Measurements from ENCODE around the gene ARF5. TPM values are rescaled to one million over a fixed set of nuclear protein-coding genes. Genes with fewer than 3 reads are reported as not detected.

The ARF5 gene
- polyA plus RNA-seq, 4 donors = 205 to 249 (median 223) TPM

- no peak for FAIRE-seq
- H3K27me3 ChIP-seq (ENCODE audit: control insufficient read depth in 3 of 3, insufficient read depth in 3 of 3, low read length in 3 of 3) = no peaks in the 10 kb centered on the region
- no peak for DNase-seq
- peaks cover 0 to 29% (median 8%) of the 10 kb centered on the region in 3 donors for H3K36me3 ChIP-seq (ENCODE audit: control insufficient read depth in 3 of 3, insufficient read depth in 2 of 3, low read depth in 1 of 3, low read length in 3 of 3)
- peaks cover 0 to 13% (median 7%) of the 10 kb centered on the region in 3 donors for H3K4me1 ChIP-seq (ENCODE audit: control insufficient read depth in 3 of 3, insufficient read depth in 2 of 3, low read depth in 1 of 3, low read length in 2 of 3)
- WGBS, 3 donors = 91 to 96% (median 94%) methylated on average over 7 of the region's 7 CpGs
- H3K4me3 ChIP-seq (ENCODE audit: low read depth in 1 of 3, low read length in 3 of 3) = no peak overlapping the region
- no peak overlapping the region for H3K27ac ChIP-seq (ENCODE audit: low read depth in 1 of 3, low read length in 2 of 3)
- H3K9me3 ChIP-seq (ENCODE audit: control insufficient read depth in 2 of 2, insufficient read depth in 1 of 2, low read depth in 1 of 2, low read length in 1 of 2) = no peaks in the 10 kb centered on the region
Measured at GRCh38 chr7:127591189-127591588, 3.0 kb downstream of the ARF5 start.

GRCh38 chr7:127591591-127591990 is 3.4 kb downstream of the ARF5 start:
- no peak overlapping the region for H3K4me3 ChIP-seq (ENCODE audit: low read depth in 1 of 3, low read length in 3 of 3)
- H3K27me3 ChIP-seq (ENCODE audit: control insufficient read depth in 3 of 3, insufficient read depth in 3 of 3, low read length in 3 of 3) = no peaks in the 10 kb centered on the region
- 76 to 83% (median 81%) methylated on average over 6 of the region's 6 CpGs for WGBS, 3 donors
- FAIRE-seq (no peak), DNase-seq (no peak)
- H3K27ac ChIP-seq (ENCODE audit: low read depth in 1 of 3, low read length in 2 of 3) = no peak overlapping the region
- H3K9me3 ChIP-seq (ENCODE audit: control insufficient read depth in 2 of 2, insufficient read depth in 1 of 2, low read depth in 1 of 2, low read length in 1 of 2) = no peaks in the 10 kb centered on the region
- H3K4me1 ChIP-seq (ENCODE audit: control insufficient read depth in 3 of 3, insufficient read depth in 2 of 3, low read depth in 1 of 3, low read length in 2 of 3) = peaks cover 0 to 13% (median 7%) of the 10 kb centered on the region in 3 donors
- H3K36me3 ChIP-seq (ENCODE audit: control insufficient read depth in 3 of 3, insufficient read depth in 2 of 3, low read depth in 1 of 3, low read length in 3 of 3) = peaks cover 0 to 29% (median 8%) of the 10 kb centered on the region in 3 donors

- peaks cover 0 to 29% (median 8%) of the 10 kb centered on the region in 3 donors for H3K36me3 ChIP-seq (ENCODE audit: control insufficient read depth in 3 of 3, insufficient read depth in 2 of 3, low read depth in 1 of 3, low read length in 3 of 3)
Measured at GRCh38 chr7:127592550-127592949, 4.3 kb downstream of the ARF5 start.

GRCh38 chr7:127594490-127594889 is 6.3 kb downstream of the ARF5 start:
- Histone ChIP-seq H3K27me3 (ENCODE audit: control insufficient read depth in 3 of 3, insufficient read depth in 3 of 3, low read length in 3 of 3) (no peaks in the 10 kb centered on the region), H3K4me1 (ENCODE audit: control insufficient read depth in 3 of 3, insufficient read depth in 2 of 3, low read depth in 1 of 3, low read length in 2 of 3) (peaks cover 0 to 2% (median 2%) of the 10 kb centered on the region in 3 donors), H3K27ac (ENCODE audit: low read depth in 1 of 3, low read length in 2 of 3) (no peak overlapping the region), H3K9me3 (ENCODE audit: control insufficient read depth in 2 of 2, insufficient read depth in 1 of 2, low read depth in 1 of 2, low read length in 1 of 2) (no peaks in the 10 kb centered on the region), H3K36me3 (ENCODE audit: control insufficient read depth in 3 of 3, insufficient read depth in 2 of 3, low read depth in 1 of 3, low read length in 3 of 3) (peaks cover 0 to 27% (median 8%) of the 10 kb centered on the region in 3 donors), H3K4me3 (ENCODE audit: low read depth in 1 of 3, low read length in 3 of 3) (no peak overlapping the region)
- no peak for FAIRE-seq
- 11 to 41% (median 16%) methylated on average over 1 of the region's 1 CpG for WGBS, 3 donors
- DNase-seq = peak; percentile 30 to 60

More at GRCh38 chr7:127592550-127592949, 4.3 kb downstream of the ARF5 start:
- 74 to 82% (median 80%) methylated on average over 4 of the region's 4 CpGs for WGBS, 3 donors
- no peak overlapping the region for H3K27ac ChIP-seq (ENCODE audit: low read depth in 1 of 3, low read length in 2 of 3)
- no peaks in the 10 kb centered on the region for H3K27me3 ChIP-seq (ENCODE audit: control insufficient read depth in 3 of 3, insufficient read depth in 3 of 3, low read length in 3 of 3)
- FAIRE-seq (no peak), DNase-seq (no peak)
- peaks cover 0 to 12% (median 7%) of the 10 kb centered on the region in 3 donors for H3K4me1 ChIP-seq (ENCODE audit: control insufficient read depth in 3 of 3, insufficient read depth in 2 of 3, low read depth in 1 of 3, low read length in 2 of 3)
- H3K9me3 ChIP-seq (ENCODE audit: control insufficient read depth in 2 of 2, insufficient read depth in 1 of 2, low read depth in 1 of 2, low read length in 1 of 2) = no peaks in the 10 kb centered on the region
- H3K4me3 ChIP-seq (ENCODE audit: low read depth in 1 of 3, low read length in 3 of 3) = no peak overlapping the region

- peaks cover 0 to 5% (median 0%) of the 10 kb centered on the region in 3 donors for H3K27me3 ChIP-seq (ENCODE audit: control insufficient read depth in 3 of 3, insufficient read depth in 3 of 3, low read length in 3 of 3)
- WGBS, 3 donors = 92 to 96% (median 95%) methylated on average over 5 of the region's 5 CpGs
- H3K27ac ChIP-seq (ENCODE audit: low read depth in 1 of 3, low read length in 2 of 3) = no peak overlapping the region
- no peaks in the 10 kb centered on the region for H3K9me3 ChIP-seq (ENCODE audit: control insufficient read depth in 2 of 2, insufficient read depth in 1 of 2, low read depth in 1 of 2, low read length in 1 of 2)
- H3K4me1 ChIP-seq (ENCODE audit: control insufficient read depth in 3 of 3, insufficient read depth in 2 of 3, low read depth in 1 of 3, low read length in 2 of 3) = no peaks in the 10 kb centered on the region
- peaks cover 0 to 16% (median 7%) of the 10 kb centered on the region in 3 donors for H3K36me3 ChIP-seq (ENCODE audit: control insufficient read depth in 3 of 3, insufficient read depth in 2 of 3, low read depth in 1 of 3, low read length in 3 of 3)
- DNase-seq (no peak), FAIRE-seq (no peak)
- no peak overlapping the region for H3K4me3 ChIP-seq (ENCODE audit: low read depth in 1 of 3, low read length in 3 of 3)
Measured at GRCh38 chr7:127595737-127596136, 7.5 kb downstream of the ARF5 start.

DNA sequence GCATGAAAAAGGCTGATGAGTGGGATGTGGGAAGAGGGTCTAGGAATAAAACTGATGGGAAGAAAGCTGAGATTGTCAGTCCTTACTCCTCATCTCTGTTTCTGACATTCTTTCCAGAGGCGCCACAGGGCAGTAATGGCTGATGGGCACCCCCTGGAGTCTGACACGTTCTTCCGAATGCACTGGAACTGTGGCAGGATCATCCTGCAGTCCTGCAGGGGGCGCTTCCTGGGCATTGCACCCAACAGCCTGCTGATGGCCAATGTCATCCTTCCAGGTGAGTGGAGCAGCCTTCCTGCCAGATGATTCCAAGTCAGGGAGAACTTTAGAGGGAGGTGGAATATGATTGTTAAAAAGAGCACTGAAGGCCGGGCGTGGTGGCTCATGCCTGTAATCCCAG is 10.1 kb downstream of the ARF5 start:
- DNase-seq = no peak
- WGBS, 3 donors = 67 to 84% (median 74%) methylated on average over 6 of the region's 6 CpGs
- FAIRE-seq = no peak
- Histone ChIP-seq H3K27me3 (ENCODE audit: control insufficient read depth in 3 of 3, insufficient read depth in 3 of 3, low read length in 3 of 3) (peaks cover 0 to 5% (median 0%) of the 10 kb centered on the region in 3 donors), H3K27ac (ENCODE audit: low read depth in 1 of 3, low read length in 2 of 3) (no peak overlapping the region), H3K36me3 (ENCODE audit: control insufficient read depth in 3 of 3, insufficient read depth in 2 of 3, low read depth in 1 of 3, low read length in 3 of 3) (no peaks in the 10 kb centered on the region), H3K9me3 (ENCODE audit: control insufficient read depth in 2 of 2, insufficient read depth in 1 of 2, low read depth in 1 of 2, low read length in 1 of 2) (no peaks in the 10 kb centered on the region), H3K4me3 (ENCODE audit: low read depth in 1 of 3, low read length in 3 of 3) (no peak overlapping the region), H3K4me1 (ENCODE audit: control insufficient read depth in 3 of 3, insufficient read depth in 2 of 3, low read depth in 1 of 3, low read length in 2 of 3) (no peaks in the 10 kb centered on the region)

- Histone ChIP-seq H3K4me3 (ENCODE audit: low read depth in 1 of 3, low read length in 3 of 3) (no peak overlapping the region), H3K36me3 (ENCODE audit: control insufficient read depth in 3 of 3, insufficient read depth in 2 of 3, low read depth in 1 of 3, low read length in 3 of 3) (no peaks in the 10 kb centered on the region), H3K4me1 (ENCODE audit: control insufficient read depth in 3 of 3, insufficient read depth in 2 of 3, low read depth in 1 of 3, low read length in 2 of 3) (no peaks in the 10 kb centered on the region), H3K9me3 (ENCODE audit: control insufficient read depth in 2 of 2, insufficient read depth in 1 of 2, low read depth in 1 of 2, low read length in 1 of 2) (no peaks in the 10 kb centered on the region), H3K27ac (ENCODE audit: low read depth in 1 of 3, low read length in 2 of 3) (no peak overlapping the region), H3K27me3 (ENCODE audit: control insufficient read depth in 3 of 3, insufficient read depth in 3 of 3, low read length in 3 of 3) (peaks cover 0 to 5% (median 0%) of the 10 kb centered on the region in 3 donors)
- FAIRE-seq (no peak), DNase-seq (no peak)
- WGBS, 3 donors = 81 to 90% (median 86%) methylated on average over 3 of the region's 3 CpGs
Measured at GRCh38 chr7:127600885-127601284, 12.7 kb downstream of the ARF5 start.

- Histone ChIP-seq H3K4me3 (ENCODE audit: low read depth in 1 of 3, low read length in 3 of 3) (no peak overlapping the region), H3K36me3 (ENCODE audit: control insufficient read depth in 3 of 3, insufficient read depth in 2 of 3, low read depth in 1 of 3, low read length in 3 of 3) (no peaks in the 10 kb centered on the region), H3K9me3 (ENCODE audit: control insufficient read depth in 2 of 2, insufficient read depth in 1 of 2, low read depth in 1 of 2, low read length in 1 of 2) (peaks cover 0 to 14% of the 10 kb centered on the region in 2 donors), H3K4me1 (ENCODE audit: control insufficient read depth in 3 of 3, insufficient read depth in 2 of 3, low read depth in 1 of 3, low read length in 2 of 3) (no peaks in the 10 kb centered on the region), H3K27me3 (ENCODE audit: control insufficient read depth in 3 of 3, insufficient read depth in 3 of 3, low read length in 3 of 3) (no peaks in the 10 kb centered on the region), H3K27ac (ENCODE audit: low read depth in 1 of 3, low read length in 2 of 3) (no peak overlapping the region)
- no peak for FAIRE-seq
- no peak for DNase-seq
- WGBS, 3 donors = 83 to 90% (median 86%) methylated on average over 6 of the region's 6 CpGs
Measured at GRCh38 chr7:127608446-127608845, 20.2 kb downstream of the ARF5 start.

GRCh38 chr7:127609297-127609696 is 21.1 kb downstream of the ARF5 start:
- H3K4me1 ChIP-seq (ENCODE audit: control insufficient read depth in 3 of 3, insufficient read depth in 2 of 3, low read depth in 1 of 3, low read length in 2 of 3) = no peaks in the 10 kb centered on the region
- FAIRE-seq (no peak), DNase-seq (no peak)
- WGBS, 3 donors = 87 to 94% (median 93%) methylated on average over 6 of the region's 6 CpGs
- no peak overlapping the region for H3K27ac ChIP-seq (ENCODE audit: low read depth in 1 of 3, low read length in 2 of 3)
- no peak overlapping the region for H3K4me3 ChIP-seq (ENCODE audit: low read depth in 1 of 3, low read length in 3 of 3)
- no peaks in the 10 kb centered on the region for H3K27me3 ChIP-seq (ENCODE audit: control insufficient read depth in 3 of 3, insufficient read depth in 3 of 3, low read length in 3 of 3)
- H3K36me3 ChIP-seq (ENCODE audit: control insufficient read depth in 3 of 3, insufficient read depth in 2 of 3, low read depth in 1 of 3, low read length in 3 of 3) = no peaks in the 10 kb centered on the region
- peaks cover 0 to 14% of the 10 kb centered on the region in 2 donors for H3K9me3 ChIP-seq (ENCODE audit: control insufficient read depth in 2 of 2, insufficient read depth in 1 of 2, low read depth in 1 of 2, low read length in 1 of 2)

All from small intestine (tissue), 7 donors.